AG09309 (cell line): ENCODE data around the gene SLC12A1.

Experiments used
- DNase-seq: peaks from one replicate; pipeline ENCODE4 v3.0.0-alpha.2; 2010; ENCODE audit warnings: low read depth
- H3K4me3 ChIP-seq: 2 replicates; pipeline ENCODE4 v1.5.1; 2011; ENCODE audit warnings: mild to moderate bottlenecking, low read depth, low read length, moderate library complexity; ENCODE audit not compliant: control insufficient read depth
- CTCF ChIP-seq: IDR thresholded peaks from 2 replicates; pipeline ENCODE4 v1.5.1; 2011; ENCODE audit warnings: mild to moderate bottlenecking, low read depth, low read length, inconsistent platforms; ENCODE audit not compliant: insufficient read depth, control insufficient read depth; ENCODE audit errors: missing control alignments

Gene SLC12A1

GRCh38 chr15:48205981-48206380 is at the start of gene SLC12A1:
TSS of gene SLC12A1 (plus strand) at chr15:48206302. CDS start at chr15:48207720, 1,418 bp downstream.
- H3K4me3 ChIP-seq: no peak within 1 kb of the TSS
- no peak for TF ChIP-seq CTCF
- DNase-seq: no peak

- no peak for DNase-seq
- TF ChIP-seq CTCF: no peak
- H3K4me3 ChIP-seq: no peak overlapping the region
These were observed 37.5 kb upstream of the SLC12A1 start for GRCh38 chr15:48168616-48169015.

DNA sequence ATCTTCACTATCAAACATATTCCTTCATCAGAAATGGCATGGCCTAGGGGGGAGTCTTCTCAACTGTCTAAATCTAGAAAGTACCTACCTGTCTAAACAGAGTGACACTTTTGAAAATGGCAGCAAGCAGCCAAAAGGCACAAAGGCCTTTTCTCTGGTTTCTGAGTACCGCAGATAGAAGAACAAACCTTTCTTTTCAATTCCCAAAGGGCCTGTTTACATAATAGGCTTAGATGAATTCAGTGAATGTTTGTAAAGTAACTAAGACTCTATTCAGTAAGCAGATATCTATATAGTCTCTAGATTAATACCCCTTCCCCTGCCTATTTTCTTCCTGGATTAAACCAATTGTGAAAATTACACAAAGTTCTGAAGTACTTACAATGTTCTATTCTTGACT is 35.1 kb upstream of the SLC12A1 start:
- H3K4me3 ChIP-seq: no peak overlapping the region
- DNase-seq: no peak
- no peak for TF ChIP-seq CTCF

GRCh38 chr15:48175126-48175525 is 31.0 kb upstream of the SLC12A1 start:
- H3K4me3 ChIP-seq: no peak overlapping the region
- DNase-seq: no peak
- no peak for TF ChIP-seq CTCF

DNA sequence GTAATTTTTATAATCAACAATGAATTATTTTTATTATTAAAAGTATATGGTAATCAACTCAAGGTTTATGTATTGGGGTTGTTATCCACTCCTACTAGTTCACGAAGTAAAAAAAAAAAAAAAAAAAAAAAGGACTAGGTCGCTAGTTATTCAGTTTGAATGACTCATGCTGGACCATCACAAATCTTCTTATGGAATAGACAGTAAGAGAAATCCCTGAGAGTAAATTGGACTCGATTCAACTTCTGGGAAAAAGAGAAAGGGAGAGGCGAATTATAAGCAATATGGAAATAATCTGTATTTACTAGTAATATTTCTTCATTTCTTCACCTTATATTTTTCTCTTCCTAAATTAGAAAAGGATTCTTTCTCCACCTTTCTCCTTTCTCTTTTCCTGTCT is 30.0 kb upstream of the SLC12A1 start:
- no peak overlapping the region for H3K4me3 ChIP-seq
- no peak for DNase-seq
- no peak for TF ChIP-seq CTCF

DNA sequence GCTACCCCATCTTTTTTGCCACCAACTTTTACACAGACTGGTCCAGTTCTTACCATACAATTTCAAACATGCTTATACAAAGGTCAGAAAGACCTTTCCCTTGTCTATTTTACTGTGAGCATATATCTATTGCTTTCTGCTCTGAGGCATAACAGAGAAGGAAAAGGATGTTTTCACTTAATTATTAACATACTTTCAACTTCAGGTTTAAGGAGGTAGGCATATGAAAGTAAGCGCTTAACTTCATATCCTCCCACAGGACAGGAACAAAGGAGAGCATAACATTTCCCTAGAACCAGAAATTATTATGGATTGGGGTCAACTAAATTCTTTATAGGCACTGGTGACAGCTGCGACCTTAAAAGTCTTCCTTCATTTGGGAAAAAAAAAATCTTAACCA is 29.1 kb upstream of the SLC12A1 start:
- DNase-seq: no peak
- no peak for TF ChIP-seq CTCF
- H3K4me3 ChIP-seq: no peak overlapping the region; the same call in 1 of the 2 replicates

- TF ChIP-seq CTCF: no peak
- H3K4me3 ChIP-seq: peak overlapping the region; percentile 71
- no peak for DNase-seq
These were observed 28.7 kb upstream of the SLC12A1 start for GRCh38 chr15:48177383-48177765.
